ENCODE data around the gene JMJD1C. TPM values are rescaled to one million over a fixed set of nuclear protein-coding genes. Genes with fewer than 3 reads are reported as not detected.

The JMJD1C gene
- total and polyA plus RNA-seq, 11 donors = 20.3 to 54.6 (median 34.1) TPM

GRCh38 chr10:63363951-63364350, 101.8 kb downstream of the JMJD1C start:
- Histone ChIP-seq H3K9me3 (no peaks in the 10 kb centered on the region), H3K4me3 (no peak overlapping the region), H3K27me3 (no peaks in the 10 kb centered on the region), H3K36me3 (peaks cover 0 to 3% (median 0%) of the 10 kb centered on the region in 9 donors), H3K4me1 (peaks cover 0 to 19% (median 0%) of the 10 kb centered on the region in 12 donors), H3K27ac (no peak overlapping the region)
- intact Hi-C loops (cut with DNase I) = loop anchor here in 1 of 10 donors (10.0 kb wide), 1 partner anchor 351 kb away; no protein-coding TSS in a partner anchor
- TF ChIP-seq POLR2A (IDR thresholded peaks at IDR 0.05) (no peak), CTCF (IDR thresholded peaks at IDR 0.05) (no peak)
- 95 to 99% (median 98%) methylated on average over 7 of the region's 7 CpGs for WGBS, 4 donors
- ATAC-seq = no peak
- DNase-seq = no peak

DNA sequence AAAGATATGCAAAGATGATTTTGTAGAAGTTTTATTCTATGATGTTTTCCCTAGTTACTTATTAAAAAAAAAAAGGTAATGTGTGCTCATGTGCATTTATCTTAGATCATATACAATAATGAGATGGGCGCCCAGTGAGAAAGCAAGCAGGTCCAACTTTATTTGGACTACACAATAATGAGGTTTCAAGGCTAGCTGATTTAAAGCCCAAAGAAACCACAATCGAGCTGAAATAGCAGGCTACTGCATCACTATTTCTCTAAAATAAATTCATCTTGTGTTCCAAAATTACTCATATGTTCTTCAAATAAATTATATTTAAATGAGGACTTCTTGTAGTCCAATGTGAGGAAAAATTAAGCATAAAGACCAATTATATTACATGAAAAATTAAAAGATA, 110.1 kb downstream of the JMJD1C start:
- intact Hi-C loops (cut with DNase I) = no loop called here
- Histone ChIP-seq H3K27ac (no peak overlapping the region), H3K27me3 (no peaks in the 10 kb centered on the region), H3K9me3 (peaks cover 0 to 5% (median 0%) of the 10 kb centered on the region in 12 donors), H3K4me3 (no peak overlapping the region), H3K4me1 (peaks cover 0 to 17% (median 0%) of the 10 kb centered on the region in 12 donors), H3K36me3 (no peaks in the 10 kb centered on the region)
- WGBS, 4 donors = 86 to 95% (median 90%) methylated on average over 2 of the region's 2 CpGs
- ATAC-seq = no peak
- no peak for DNase-seq
- no peak for TF ChIP-seq CTCF (IDR thresholded peaks at IDR 0.05)
- no peak for TF ChIP-seq POLR2A (IDR thresholded peaks at IDR 0.05)

GRCh38 chr10:63352976-63353375, 112.8 kb downstream of the JMJD1C start:
- Histone ChIP-seq H3K27me3 (no peaks in the 10 kb centered on the region), H3K36me3 (no peaks in the 10 kb centered on the region), H3K4me1 (peaks cover 0 to 16% (median 0%) of the 10 kb centered on the region in 12 donors), H3K9me3 (peaks cover 0 to 5% (median 0%) of the 10 kb centered on the region in 12 donors), H3K4me3 (no peak overlapping the region), H3K27ac (no peak overlapping the region)
- intact Hi-C loops (cut with DNase I) = no loop called here
- DNase-seq = no peak
- no peak for ATAC-seq
- TF ChIP-seq CTCF (IDR thresholded peaks at IDR 0.05) (no peak), POLR2A (IDR thresholded peaks at IDR 0.05) (no peak)
- 92 to 98% (median 96%) methylated on average over 3 of the region's 3 CpGs for WGBS, 4 donors

DNA sequence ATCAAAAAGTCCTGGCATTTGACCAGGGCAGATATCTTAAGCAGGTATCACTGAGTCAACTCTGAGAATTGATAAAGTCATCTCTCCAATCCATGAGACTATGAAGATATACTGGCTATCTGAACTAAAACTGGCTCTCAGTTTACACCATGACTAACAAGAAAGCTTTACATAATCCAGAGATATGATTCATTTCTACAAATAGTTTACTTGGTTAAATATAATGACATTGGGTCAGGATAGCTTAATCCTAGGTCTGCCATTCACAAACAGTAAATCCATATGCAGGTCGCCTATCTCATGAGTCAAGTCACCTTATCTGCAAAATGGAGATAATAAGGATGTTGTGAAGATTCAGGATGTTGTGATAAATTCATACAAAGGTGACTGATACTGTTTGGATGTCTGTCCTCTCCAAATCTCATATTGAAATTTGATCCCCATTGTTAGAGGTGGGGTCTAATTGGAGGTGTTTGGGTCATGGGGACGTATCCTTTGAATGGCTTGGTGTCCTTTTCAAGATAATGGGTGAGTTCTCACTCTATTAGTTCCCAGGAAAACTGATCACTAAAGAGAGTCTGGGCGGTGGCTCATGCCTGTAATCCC, 117.4 kb downstream of the JMJD1C start:
- ATAC-seq = no peak

More for the DNA sequence above, 117.4 kb downstream of the JMJD1C start:
- Histone ChIP-seq H3K27me3 (no peaks in the 10 kb centered on the region), H3K9me3 (no peaks in the 10 kb centered on the region), H3K27ac (no peak overlapping the region), H3K4me1 (peaks cover 0 to 8% (median 0%) of the 10 kb centered on the region in 12 donors), H3K36me3 (no peaks in the 10 kb centered on the region), H3K4me3 (no peak overlapping the region)
- intact Hi-C loops (cut with DNase I) = no loop called here
- no peak for DNase-seq
- 95 to 98% (median 97%) methylated on average over 3 of the region's 3 CpGs for WGBS, 4 donors
- TF ChIP-seq POLR2A (IDR thresholded peaks at IDR 0.05) (no peak), CTCF (IDR thresholded peaks at IDR 0.05) (no peak)
